OCI-LY3 (cell line): ENCODE results near the gene HAUS6.

ENCODE experiments used
- EZH2phosphoT487 ChIP-seq: fragments of 200-600 bp; shearing (Covaris generic); IDR thresholded peaks from 2 replicates; pipeline ENCODE4 v1.6.1; 2018; ENCODE audit warnings: antibody characterized with exemption, mixed run types, low read depth
- TF ChIP-seq, protein P1 (sequence below): fragments of 200-600, 300-600 bp; sonication (generic); IDR thresholded peaks from 2 replicates; pipeline ENCODE4 v1.5.1; 2014; ENCODE audit warnings: antibody characterized with exemption, low read length, low read depth

- TF ChIP-seq, protein P1, sequence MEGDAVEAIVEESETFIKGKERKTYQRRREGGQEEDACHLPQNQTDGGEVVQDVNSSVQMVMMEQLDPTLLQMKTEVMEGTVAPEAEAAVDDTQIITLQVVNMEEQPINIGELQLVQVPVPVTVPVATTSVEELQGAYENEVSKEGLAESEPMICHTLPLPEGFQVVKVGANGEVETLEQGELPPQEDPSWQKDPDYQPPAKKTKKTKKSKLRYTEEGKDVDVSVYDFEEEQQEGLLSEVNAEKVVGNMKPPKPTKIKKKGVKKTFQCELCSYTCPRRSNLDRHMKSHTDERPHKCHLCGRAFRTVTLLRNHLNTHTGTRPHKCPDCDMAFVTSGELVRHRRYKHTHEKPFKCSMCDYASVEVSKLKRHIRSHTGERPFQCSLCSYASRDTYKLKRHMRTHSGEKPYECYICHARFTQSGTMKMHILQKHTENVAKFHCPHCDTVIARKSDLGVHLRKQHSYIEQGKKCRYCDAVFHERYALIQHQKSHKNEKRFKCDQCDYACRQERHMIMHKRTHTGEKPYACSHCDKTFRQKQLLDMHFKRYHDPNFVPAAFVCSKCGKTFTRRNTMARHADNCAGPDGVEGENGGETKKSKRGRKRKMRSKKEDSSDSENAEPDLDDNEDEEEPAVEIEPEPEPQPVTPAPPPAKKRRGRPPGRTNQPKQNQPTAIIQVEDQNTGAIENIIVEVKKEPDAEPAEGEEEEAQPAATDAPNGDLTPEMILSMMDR: no peak
- TF ChIP-seq EZH2phosphoT487: no peak
Observed at GRCh38 chr9:19117039-19117716, 14.5 kb upstream of the HAUS6 start.
